Colon (tissue), 2 donors: Measurements from ENCODE around the gene ALKBH4.
"Not testable (repeated sequence)": the region's sequence is repeated elsewhere in the genome, so short reads cannot be mapped to it uniquely, and the experiment has no call there.

Experiments
- FAIRE-seq: peaks from 2 replicates; lab custom pipeline; 2012; peaks lifted over from hg19 to GRCh38; lab: Jason Lieb, UNC
- donor health status: control.
- donor health status: control.

ALKBH4 gene

DNA sequence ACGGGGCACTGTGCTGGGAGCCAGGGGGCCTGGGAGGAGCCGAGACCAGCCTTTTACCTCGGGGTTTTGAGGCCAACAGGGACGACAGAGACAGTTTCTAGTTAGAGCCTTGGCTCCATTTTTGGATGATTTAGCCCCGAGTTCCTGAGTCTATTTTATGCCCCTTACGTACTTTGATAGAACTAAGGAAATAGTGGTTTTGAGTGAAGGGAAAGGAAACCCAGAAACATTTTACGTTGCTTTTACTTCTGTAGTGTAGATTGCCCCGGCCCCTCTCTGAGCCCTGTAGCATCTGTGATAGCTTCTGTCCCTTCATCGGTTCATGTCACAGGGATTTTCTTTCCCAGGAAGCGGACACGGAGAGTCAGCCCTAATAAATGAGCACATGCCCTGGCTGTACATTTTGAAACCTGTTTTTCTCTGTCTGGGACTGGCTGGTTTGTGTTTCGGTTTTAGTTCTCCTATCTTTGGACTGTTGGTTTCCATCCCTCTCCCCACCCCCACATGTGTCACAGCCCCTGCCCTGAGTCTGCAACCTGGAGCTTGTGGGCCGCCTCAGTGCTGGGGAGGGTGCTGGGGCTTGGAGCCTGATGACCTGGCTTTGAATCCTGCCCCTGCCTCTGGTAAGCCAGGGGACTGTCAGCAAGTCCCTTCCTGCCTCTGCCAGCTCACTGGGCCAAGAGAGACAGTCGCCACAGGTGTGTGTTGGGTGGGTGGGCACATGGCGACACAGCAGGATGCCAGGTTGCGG is 38.2 kb downstream of the ALKBH4 start:
- FAIRE-seq, result no peak

DNA sequence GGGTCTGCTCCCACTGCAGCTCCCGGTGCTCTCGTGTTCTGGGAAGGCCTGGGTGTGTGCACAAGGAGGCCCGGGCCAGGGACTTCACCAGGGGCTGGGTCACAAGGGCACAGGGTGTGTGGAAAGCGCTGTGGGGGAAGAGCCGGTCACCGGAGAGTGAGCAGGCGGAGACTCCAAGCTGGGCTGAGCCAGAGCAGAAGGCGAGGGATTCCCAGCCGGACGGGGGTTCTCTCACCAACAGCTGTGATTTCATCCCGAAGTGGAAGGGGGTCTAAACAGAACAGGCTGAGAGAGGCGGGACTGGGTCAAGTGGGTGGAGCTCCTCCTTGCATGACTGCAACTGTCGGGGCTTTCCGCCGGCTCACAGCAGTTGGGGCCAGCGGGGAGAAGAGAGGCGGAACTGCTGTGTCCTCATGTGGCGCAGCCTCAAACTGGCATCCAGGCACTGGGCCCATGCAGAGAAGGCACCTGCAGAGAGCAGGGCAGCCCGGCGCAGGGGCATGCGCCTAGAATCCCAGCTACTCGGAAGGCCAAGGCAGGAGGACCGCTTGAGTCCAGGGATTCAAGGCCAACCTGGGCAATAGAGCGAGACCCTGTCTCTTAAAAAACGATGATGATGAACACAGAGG is 38.9 kb downstream of the ALKBH4 start:
- no peak for FAIRE-seq

DNA sequence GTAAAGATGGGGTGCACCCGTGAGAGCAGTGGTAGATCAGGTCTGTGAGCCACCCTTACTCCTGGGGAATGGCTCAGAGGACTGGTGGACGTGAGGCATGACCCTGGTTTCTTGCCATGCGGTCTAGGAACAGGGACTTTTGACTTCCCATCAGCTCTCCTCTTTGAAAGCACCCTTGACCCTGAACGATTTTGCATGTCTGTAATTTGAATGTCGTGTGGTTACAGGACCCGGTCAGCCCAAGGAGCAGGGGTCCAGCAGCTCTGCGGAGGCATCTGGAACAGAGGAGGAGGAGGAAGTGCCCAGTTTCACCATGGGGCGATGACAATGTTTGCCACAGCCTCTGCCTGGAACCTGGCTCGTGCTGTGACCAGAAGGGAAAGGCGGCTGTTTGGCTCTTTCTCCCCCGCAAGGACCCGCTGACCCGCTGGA is 39.9 kb downstream of the ALKBH4 start:
- no peak for FAIRE-seq

DNA sequence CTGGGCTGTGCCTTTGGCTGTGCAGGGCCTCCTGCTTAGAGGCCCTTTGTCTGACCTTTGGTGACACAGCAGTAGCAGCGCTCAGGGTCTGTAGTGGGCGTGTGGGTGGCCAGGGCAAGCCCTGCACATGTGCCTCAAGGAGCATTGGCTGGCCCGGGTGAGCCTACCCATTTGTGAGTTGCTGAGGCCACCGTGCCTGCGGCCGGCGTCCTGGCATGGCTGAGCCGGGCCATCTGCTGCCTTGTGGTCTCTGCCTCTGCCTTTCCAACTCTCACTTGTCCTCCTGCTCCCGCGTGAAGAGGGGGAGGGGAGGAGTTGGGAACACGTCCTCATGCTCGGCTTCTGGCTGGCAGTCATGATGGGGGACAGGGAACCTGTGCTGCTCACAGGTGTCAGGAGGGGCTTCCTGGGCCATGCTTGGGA is 40.5 kb downstream of the ALKBH4 start:
- FAIRE-seq, result no peak

DNA sequence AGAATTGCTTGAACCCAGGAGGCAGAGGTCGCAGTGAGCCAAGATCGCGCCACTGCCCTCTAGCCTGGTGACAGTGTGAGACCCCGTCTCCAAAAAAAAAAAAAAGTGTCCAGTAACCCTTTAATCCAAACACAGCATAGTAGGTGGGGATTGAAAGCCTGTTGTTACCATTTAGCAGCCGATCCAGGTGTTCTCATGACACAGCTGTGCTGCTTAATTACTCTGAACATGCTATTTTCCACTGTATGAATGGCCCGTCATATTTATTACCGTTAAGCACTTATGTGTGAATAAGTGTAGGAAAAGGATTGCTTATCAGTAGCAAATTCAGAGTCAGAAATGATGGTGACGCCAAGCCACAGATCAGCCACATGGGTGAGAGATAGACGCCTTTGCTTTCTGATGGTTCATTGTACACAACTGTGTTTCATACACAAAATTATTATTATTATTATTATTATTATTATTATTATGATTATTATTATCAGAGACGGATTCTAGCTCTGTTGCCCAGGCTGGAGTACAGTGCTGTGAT is 42.9 kb downstream of the ALKBH4 start:
- FAIRE-seq, result no peak

DNA sequence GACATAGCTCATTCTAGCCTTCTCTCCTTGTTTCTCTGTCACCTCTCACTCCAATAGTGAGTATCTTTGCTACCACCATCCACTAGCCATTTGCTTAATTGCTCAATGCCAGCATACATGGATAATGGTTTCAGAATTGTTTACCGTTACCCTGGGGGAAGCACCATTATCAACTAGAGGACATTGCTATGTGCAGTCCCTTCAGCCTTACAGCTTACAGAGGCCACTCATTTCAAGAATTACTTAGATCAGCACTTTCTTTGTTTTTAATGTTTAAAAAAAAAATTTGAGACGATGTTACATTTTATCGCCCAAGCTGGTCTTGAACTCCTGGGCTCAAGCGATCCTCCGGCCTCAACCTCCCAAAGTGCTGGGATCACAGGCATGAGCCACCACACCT is 46.1 kb downstream of the ALKBH4 start:
- no peak for FAIRE-seq

DNA sequence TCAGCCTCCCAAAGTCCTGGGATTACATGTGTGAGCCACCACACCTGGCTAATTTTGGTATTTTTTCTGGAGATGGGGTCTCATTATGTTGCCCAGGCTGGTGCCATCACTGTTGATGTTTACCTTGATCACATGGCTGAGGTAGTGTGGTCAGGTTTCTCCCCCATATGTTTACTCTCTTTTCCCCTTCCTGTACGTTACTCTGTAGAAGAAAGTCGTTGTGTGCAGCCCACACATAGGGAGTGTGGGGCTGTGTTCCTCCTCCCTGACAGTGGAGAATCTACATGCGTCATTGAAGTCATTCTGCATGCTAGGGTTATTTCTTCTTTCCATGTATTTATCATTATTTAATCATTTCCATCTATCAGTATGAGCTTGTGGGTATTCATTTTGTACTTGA is 47.6 kb downstream of the ALKBH4 start:
- no peak for FAIRE-seq

DNA sequence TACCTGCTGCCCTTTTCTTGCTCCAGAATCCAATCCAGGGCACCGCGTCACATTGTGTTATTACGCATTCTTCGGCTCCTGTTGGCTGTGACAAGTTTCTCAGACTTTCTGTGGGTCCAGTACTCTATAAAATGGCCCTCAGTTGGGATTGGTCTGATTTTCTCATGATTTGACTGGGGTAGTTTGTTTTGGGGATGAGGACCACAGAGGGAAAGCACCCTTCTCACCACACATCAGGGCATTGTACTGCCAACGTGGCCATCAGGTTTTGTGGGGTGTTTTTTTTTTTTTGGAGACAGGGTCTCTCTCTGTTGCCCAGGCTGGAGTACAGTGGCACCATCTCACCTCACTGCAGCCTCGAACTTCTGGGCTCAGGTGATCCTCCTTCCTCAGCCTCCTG is 48.3 kb downstream of the ALKBH4 start:
- FAIRE-seq, result no peak

DNA sequence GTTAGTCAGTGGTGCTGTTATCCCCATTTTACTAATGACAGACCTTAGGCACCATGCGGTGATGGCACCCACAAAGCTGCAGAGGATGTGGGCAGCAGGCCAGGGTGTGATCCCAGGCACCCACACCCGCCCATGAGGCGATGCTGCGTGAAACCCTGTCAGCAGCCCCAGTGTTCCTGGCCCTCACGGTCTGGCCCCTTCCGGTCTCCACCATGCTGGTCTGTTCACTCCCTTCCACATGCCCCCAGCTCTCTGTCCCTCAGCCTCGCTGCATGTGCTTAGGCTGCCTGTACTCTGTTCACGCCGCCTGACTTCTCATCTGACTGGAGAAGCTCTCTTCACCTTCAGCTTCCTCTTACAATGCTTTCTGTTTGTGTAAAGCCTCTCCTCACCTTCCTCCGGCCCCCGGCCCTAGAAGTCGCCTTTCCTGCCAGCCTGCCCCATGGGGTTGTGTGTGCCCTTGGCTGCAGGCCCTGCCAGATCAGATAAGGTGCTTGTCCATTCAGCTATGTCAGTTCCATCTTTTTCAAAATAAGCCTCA is 48.9 kb downstream of the ALKBH4 start:
- FAIRE-seq, result no peak

DNA sequence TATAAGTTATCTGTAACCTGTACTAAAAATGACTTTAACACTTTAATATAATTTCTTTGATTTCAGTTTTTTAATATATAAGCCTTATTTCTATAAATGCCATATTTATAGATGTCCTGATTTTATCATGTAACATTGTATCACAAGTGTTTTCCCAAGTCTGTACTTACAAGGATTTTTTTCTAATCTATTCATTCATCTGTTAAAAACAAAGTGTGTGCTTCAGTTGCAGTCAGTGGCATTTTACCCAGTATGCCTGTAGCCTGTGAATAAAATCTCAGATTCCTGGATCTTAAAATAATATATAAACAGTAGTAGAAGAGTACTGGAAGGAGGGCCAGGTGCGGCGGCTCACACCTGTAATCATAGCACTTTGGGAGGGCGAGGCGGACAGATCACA is 51.1 kb downstream of the ALKBH4 start:
- FAIRE-seq, result no peak

DNA sequence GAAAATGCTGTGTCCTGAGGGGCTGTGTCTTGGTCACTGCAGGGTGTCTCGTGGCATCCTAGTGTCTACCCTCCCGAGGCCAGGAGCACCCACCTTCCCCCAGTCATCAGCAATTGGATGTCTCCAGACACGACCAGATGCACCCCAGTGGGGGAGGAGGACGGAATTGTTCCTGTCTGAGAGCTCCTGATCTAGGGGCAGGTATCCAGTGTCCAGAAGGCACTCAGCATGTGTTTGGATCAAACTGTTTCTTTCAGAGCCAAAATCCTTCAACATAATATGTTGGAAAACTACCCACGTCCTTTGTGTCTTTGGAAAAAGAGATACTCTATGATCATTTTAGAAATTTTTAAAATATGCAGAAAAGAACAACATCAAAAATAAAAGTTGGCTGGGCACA is 51.6 kb downstream of the ALKBH4 start:
- no peak for FAIRE-seq

DNA sequence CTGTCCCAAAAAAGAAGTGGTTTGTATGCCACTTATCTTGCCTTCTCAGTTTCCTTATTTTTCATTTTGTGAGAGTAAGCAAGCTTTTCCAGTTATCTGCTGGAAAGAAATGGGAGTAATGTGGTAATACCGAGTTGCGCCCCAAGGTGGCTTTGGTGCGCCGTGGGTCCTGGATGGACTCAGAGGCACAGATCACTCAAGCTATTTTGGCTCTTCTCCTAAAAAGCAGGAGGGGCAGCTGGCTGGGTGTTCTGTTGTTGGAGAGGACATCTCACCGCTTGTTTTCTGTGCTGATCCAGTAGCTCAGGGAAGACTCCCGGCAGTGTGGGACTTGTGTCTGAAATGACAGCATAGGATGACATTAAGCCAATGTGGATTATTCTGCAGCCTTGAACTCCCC is 52.1 kb downstream of the ALKBH4 start:
- FAIRE-seq, result no peak

DNA sequence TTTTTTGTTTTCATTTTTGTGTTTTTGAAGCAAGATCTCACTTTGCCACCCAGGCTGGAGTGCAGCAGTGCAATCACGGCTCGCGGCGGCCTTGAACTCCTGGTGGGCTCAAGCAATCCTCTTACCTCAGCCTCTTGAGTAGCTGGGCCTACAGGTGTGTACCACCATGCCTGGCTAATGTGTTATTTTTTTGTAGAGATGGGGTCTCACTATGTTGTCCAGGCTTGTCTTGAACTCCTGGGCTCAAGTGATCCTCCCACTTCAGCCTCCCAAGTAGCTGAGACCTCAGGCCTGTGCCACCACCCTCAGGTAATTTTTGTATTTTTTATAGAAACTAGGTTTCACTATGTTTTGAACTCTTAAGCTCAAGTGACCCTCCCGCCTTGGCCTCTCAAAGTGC is 53.7 kb downstream of the ALKBH4 start:
- FAIRE-seq, result no peak

DNA sequence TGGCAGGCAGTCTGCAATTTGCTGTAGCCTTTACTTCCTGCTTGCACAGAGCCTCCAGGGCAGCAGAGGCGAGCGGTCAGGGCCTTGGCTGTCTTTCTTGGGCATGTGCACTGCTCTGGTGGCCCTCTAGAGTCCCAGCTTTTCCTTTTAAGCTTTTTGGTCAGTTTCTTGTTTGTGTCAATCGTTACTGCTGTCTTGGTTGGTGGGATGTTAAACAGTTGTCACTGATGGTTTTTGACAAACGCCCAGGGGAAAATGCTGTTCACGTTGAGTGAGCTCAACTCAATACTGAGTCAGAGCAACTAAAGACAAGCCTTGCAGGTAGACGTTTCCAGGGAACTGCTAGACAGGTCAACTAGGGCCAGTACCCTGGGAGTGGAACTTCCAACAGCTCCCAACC is 54.5 kb downstream of the ALKBH4 start:
- no peak for FAIRE-seq

DNA sequence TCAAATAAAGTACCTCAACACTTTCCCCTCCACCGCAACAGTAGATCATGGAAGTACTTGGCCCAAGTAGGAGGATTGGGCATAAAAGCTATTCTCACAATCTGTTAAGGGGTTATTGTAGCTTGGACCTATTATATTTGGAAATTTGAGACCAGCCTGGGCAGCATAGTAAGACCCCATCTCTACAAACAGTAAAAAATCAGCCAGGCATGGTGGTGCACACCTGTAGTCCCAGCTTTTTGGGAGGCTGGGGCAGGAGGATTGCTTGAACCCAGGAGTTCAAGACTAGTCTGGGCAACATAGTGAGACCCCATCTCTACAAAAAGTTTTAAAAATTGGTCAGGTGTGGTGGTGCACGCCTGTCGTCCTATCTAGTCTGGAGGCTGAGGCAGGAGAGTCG is 55.3 kb downstream of the ALKBH4 start:
- no peak for FAIRE-seq

DNA sequence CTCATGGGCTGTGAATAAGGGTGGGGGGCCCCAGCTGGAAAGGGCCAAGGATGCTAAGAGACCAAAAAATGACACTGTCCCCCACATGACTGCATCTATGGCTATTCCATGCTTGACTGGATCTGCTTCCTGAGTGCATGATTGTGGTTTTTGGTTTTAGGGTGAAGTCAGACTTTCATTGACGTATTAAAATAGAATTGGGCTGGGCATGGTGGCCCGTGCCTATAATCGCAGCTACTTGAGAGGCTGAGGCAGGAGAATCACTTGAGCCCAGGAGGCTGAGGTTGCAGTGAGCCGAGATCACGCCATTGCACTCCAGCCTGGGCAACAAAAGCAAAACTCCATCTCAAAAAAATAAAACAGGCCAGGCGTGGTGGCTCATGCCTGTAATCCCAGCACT is 56.1 kb downstream of the ALKBH4 start:
- not testable (repeated sequence) for FAIRE-seq

DNA sequence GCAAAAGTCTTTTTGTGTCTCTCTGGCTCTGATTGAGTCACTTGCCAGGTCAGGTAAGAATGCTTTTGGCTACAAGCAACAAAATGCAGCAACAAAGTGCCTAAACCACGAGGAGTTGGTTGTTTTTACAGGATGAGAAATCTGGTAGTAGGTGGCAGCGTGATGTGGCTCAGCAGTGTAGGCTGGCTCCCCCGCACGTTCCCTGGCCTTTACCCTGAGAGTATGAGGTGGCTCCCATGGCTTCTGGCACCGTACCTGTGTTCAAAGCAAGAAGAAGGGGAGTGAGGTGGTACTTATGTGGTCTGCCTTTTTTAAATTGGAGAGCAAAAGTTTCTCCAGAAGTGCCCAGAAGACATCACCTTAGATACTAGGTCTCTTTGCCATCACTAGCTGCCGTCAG is 56.8 kb downstream of the ALKBH4 start:
- no peak for FAIRE-seq
